HG03066 (cell line): ENCODE measurements around the gene GAS7.

Experiments
- ATAC-seq: cut with Tn5 transposase; IDR thresholded peaks from one replicate; pipeline ENCODE4 v1.9.1; 2021; ENCODE audit warnings: low read depth; ENCODE audit not compliant: unreplicated experiment

GAS7 gene

GRCh38 chr17:9994761-9995160 is 203.6 kb downstream of the GAS7 start:
- no peak for ATAC-seq

- ATAC-seq = no peak
Observed at GRCh38 chr17:9991796-9992195, 206.6 kb downstream of the GAS7 start.

- ATAC-seq = no peak
Observed at GRCh38 chr17:9991351-9991750, 207.1 kb downstream of the GAS7 start.

DNA sequence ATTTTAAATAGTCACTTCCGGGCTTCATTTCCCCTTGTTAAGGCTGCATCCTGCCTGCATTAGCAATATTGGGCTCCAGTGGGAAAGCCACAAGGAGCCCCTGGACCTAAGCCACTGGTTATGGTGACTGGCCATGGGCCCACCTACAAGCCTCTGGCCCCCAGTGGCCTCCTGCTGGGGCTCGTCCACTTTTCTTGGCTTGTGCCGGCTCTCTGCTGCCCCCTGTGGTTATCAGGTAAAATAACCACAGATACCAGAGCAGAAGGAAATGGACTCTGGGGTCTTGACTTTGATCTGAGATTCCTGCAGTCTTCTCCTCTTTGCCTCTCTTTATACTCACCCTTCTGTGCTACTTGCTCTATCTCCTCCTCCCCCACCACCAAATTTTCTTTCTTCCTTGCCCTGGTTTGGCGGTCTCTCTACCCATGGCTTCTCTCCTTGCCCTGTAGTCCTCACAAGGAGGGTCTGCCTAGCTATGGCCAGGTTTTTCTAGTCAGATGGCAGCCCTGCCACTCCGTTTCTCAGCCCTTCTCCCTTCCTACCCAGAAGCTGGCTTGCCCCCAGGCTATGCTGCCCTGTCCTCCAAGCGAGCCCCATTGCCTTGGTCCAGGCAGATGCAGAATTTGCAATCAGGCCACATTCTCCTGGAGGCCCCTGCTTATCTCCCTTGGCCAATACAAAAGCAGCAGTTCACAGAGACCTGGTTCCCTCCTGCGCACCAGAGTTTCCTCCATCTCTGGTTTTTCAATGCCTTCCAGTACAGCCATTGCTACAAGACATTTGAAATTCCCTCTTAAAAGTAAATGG is 210.4 kb downstream of the GAS7 start:
- peak; percentile 19 for ATAC-seq

DNA sequence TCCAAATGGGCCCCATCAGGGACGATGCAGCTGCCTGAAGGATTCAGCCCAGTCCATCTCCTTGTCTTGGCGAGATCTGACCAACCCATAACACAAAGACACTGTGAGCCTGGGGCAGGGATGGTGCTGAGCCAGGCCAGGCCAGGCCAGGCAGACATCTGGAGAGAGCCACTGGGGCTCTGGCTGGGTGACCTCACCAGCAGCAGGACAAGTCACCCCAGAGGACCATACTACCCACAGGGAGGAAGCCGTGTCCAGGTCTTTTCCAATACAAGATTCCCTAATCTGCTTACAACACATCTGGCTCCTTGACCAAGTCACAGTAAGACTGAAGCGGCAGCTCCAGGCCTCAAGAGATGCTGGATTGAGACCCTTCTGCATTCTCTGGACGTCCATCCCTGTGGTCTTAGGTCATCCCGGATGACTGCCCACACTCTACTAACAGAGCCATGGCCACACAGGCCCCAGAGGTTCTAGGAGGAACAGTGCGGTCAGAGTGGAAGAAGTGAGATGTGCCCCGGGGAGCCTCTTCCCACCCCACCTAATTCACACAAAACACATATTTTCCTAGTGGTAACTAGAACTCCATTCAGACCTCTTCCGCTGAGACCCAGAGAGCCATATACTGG is 211.5 kb downstream of the GAS7 start:
- ATAC-seq = no peak

DNA sequence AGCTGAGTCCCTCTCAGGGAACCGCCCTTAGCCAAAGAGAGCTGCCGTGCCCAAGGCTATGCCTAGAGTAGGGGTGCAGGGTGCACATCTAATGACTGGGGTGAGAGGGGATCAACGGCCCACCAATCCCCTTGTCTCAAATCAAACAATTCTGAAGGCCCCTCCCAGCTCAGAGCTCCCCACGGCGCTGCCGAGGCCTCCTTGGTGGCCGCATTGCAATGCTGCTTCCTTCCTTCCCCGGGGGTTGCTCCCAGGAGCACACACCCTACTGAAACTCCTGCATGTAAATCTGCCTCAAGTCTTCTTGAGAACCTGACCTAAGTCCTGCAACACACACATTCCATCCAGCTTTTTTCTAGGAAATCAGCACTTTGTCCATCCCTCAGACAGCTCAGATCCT is 212.8 kb downstream of the GAS7 start:
- ATAC-seq = no peak

GRCh38 chr17:9984768-9985167 is 213.6 kb downstream of the GAS7 start:
- no peak for ATAC-seq

- no peak for ATAC-seq
Observed at GRCh38 chr17:9982159-9982558, 216.2 kb downstream of the GAS7 start.

DNA sequence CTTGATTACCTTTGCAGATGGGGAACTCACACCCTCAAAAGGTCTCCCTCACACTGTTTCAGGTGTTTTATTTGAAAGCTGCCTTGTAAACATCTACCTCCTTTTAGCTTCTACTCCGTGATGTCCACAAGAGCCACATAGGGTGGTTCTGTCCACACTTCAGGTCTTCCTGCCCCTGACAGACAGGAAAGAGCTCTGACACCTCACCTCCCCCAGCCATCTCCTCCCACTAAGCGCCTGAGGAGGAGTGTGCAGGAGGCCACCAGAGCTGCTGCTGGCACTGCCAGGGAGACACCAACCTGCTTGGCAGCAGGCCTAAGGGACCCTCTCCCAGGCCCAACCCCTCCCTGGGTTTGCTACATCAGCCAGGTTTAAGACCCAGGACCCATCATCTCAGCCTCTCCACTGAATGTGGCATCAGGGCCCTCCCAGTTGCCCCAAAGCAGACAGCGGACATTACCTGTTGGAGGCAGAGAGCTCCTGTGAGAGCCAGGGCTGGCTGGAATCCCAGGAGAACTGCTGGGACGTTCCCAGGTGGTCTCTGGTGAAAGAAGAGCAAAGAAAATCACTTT is 217.0 kb downstream of the GAS7 start:
- ATAC-seq = no peak

DNA sequence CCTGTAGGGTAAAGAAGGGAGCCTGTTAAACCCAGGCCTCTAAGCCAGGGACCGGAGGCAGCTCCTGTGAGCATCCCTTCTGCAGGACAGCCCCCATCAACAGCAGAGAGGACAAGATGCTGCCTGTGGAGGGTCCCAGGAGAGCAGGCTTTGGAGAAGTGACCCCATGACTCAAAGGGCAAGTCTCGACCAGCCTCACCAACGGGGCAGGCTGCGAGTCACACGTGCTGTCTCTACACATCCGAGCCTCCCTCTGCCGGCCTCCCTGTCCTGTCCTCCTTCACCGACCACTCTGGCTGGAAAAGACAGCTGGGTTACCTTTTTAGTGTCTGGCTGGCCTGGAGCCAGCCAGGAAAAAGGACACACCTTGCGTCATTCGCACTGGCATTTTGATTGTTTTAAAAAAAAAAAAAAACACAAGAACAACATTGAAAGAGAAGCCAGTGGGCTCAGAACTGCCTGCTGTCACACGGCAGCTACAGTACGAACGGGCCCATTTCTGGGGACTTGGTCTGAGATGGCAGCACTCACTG is 218.9 kb downstream of the GAS7 start:
- ATAC-seq = no peak

- no peak for ATAC-seq
Observed at GRCh38 chr17:9977180-9977575, 221.2 kb downstream of the GAS7 start.

GRCh38 chr17:9976283-9977179 is 221.9 kb downstream of the GAS7 start:
- no peak for ATAC-seq

DNA sequence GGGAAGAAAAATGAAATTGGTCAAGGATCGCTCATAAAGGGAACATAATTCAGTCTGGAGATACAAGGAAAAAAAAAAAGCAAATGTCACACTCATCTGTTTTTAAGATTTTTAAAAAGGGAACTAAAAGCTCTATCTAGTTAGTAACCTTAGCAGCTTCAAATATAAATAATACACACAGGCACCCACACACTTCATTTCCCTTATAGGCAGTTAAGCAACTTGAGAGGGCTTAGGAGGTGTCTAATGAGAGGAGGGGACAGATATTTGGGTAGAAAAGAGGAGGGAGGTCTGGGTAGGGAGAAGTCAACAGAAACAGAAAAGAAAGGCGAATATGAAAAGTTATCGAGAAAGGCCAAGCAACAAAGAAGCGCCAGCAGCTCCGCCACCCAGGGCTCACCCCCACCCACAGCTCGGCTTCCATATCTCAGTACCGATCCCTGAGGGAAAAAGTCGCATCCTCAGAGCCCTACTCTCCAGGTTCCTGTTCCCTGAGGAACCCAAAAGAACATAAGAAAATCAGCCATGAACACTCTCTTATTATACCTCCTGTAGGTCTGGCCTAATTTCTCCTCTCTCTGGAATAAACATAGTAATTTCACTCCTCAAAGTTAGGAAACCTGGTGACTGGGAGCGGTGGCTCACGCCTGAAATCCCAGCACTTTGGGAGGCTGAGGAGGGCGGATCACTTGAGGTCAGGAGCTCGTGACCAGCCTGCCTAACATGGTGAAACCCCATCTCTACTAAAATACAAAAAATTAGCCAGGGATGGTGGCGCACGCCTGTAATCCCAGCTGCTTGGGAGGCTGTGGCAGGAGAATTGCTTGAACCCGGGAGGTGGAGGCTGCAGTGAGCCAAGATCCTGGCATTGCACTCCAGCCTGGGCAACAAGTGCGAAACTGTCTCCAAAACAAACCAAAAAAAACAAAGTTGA is 223.7 kb downstream of the GAS7 start:
- ATAC-seq = no peak

GRCh38 chr17:9973669-9974447 is 224.5 kb downstream of the GAS7 start:
- no peak for ATAC-seq

GRCh38 chr17:9971991-9972390 is 226.4 kb downstream of the GAS7 start:
- no peak for ATAC-seq

DNA sequence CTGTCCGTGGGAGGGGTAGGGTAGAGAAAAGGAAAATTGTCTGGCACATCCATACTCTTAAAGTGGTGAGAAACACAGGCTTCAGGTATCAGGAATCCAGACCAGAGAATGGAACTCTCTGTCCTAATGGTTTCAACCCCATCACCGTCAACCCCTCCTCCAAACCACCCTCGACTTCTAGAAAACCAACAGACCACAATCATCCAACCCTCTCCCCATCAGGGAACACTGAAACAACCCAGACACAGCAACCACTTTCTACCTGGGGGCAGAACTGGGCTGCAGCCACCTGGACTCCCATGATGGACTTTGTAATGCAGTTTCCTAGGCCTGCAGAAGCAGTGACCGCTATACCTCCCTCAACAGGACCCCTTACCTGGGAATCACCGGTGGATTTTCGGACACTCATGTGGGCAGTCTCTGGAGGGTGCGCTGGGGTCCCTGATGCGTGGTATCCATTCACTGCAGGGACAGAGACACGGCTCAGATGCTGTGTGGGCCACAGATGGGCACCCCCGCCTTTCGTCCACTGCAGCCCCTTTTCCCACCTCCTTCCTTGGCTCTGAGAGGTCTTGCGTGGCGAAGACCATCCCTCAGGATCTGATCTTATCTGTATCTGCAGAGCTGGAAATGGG is 229.0 kb downstream of the GAS7 start:
- no peak for ATAC-seq

DNA sequence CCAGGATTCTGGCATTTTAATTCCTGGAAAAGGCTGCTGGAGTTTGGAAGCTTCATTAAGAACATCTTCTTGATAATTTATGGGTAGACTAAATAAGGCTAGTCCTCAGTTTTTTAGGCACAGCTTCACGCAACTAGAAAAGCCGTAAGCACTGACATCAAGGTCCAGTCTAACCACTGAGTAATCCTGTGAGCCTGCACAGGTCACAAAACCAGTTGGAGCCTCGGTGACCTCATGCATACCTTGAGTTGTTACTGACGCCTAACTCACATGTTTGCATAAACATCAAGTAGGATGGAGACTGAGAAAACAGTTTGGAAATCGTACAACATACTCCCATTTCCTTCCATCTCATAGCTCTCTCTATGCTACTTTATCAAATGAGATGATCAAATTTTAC is 229.5 kb downstream of the GAS7 start:
- ATAC-seq = no peak

DNA sequence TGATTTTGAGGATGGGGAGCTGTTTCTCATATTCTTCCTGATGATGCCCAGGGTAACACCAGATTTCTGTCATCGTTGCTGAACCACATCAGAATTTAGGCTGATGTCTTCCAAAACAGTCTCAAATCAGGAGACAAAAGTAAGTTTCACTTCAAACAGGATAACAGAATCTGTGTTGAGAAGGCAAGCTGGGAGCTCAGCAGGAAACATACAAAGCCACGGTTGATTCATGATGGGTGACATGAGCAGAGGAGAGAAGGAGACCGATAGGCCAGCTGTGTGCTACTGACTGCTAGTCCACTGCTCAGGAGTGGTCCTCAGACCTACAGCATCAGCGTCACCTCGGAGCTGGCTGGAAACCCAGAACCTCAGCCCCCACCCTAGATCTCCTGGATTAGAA is 230.4 kb downstream of the GAS7 start:
- ATAC-seq = no peak
